ENCODE data around the gene UNC13D.
"Not testable (repeated sequence)": the region's sequence is repeated elsewhere in the genome, so short reads cannot be mapped to it uniquely, and the experiment has no call there.

DNA sequence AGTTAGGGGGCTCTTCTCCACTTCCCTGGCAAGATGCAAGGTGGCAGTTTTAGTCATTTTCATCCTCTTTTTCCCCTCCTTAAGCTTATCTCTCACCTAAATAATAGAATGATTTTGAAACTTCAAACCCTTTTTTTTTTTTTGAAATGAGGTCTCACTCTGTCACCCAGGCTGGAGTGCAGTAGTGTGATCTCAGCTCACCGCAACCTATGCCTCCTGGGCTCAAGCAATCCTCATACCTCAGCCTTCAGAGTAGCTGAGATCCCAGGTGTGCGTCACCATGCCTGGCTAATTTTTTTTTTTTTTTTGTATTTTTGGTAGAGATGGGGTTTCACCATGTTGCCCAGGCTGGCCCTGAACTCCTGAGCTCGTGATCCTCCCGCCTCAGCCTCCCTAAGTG is 20.7 kb upstream of the UNC13D start:
- TF ChIP-seq, protein P1, sequence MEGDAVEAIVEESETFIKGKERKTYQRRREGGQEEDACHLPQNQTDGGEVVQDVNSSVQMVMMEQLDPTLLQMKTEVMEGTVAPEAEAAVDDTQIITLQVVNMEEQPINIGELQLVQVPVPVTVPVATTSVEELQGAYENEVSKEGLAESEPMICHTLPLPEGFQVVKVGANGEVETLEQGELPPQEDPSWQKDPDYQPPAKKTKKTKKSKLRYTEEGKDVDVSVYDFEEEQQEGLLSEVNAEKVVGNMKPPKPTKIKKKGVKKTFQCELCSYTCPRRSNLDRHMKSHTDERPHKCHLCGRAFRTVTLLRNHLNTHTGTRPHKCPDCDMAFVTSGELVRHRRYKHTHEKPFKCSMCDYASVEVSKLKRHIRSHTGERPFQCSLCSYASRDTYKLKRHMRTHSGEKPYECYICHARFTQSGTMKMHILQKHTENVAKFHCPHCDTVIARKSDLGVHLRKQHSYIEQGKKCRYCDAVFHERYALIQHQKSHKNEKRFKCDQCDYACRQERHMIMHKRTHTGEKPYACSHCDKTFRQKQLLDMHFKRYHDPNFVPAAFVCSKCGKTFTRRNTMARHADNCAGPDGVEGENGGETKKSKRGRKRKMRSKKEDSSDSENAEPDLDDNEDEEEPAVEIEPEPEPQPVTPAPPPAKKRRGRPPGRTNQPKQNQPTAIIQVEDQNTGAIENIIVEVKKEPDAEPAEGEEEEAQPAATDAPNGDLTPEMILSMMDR (IDR thresholded peaks at IDR 0.05; ENCODE audit: low read length): not testable (repeated sequence)
- TF ChIP-seq EZH2 (optimal IDR thresholded peaks at IDR 0.05; ENCODE audit: low read depth, low read length); EZH2phosphoT487 (IDR thresholded peaks at IDR 0.05; ENCODE audit: low read length): not testable (repeated sequence)

Data from MM.1S (cell line).